GM23248 (cell line): Measurements from ENCODE around the gene PNKP. TPM values are rescaled to one million over a fixed set of nuclear protein-coding genes. Genes with fewer than 3 reads are reported as not detected.

Source experiments
- DNase-seq: peaks from one replicate; pipeline ENCODE4 v3.0.0-alpha.2; 2015
- H2AFZ ChIP-seq: fragments of 200-600 bp; sonication (generic); 2 replicates; pipeline ENCODE4 v1.6.1; 2016; ENCODE audit warnings: antibody characterized with exemption
- H3F3A ChIP-seq: fragments of 200-600 bp; sonication (generic); 2 replicates; pipeline ENCODE4 v1.6.1; 2016; ENCODE audit warnings: mild to moderate bottlenecking, antibody characterized with exemption, mixed run types; ENCODE audit not compliant: insufficient read depth
- H3K27ac ChIP-seq: fragments of 200-600 bp; sonication (generic); 2 replicates; pipeline ENCODE4 v1.5.1; 2016; ENCODE audit warnings: mild to moderate bottlenecking
- H3K27me3 ChIP-seq: fragments of 200-600 bp; sonication (generic); replicated peaks from 2 replicates; pipeline ENCODE4 v1.6.1; 2016; ENCODE audit warnings: mild to moderate bottlenecking; ENCODE audit not compliant: insufficient read depth
- H3K36me3 ChIP-seq: fragments of 200-600 bp; sonication (generic); 2 replicates; pipeline ENCODE4 v1.6.1; 2016; ENCODE audit warnings: low read depth, mild to moderate bottlenecking
- H3K4me1 ChIP-seq: fragments of 200-600 bp; sonication (generic); 2 replicates; pipeline ENCODE4 v1.6.1; 2016; ENCODE audit warnings: mild to moderate bottlenecking; ENCODE audit not compliant: insufficient read depth
- H3K4me2 ChIP-seq: fragments of 200-600 bp; sonication (generic); one replicate; pipeline ENCODE4 v1.6.1; 2016; ENCODE audit warnings: mild to moderate bottlenecking; ENCODE audit not compliant: unreplicated experiment
- H3K4me3 ChIP-seq: fragments of 200-600 bp; sonication (generic); 2 replicates; pipeline ENCODE4 v1.5.1; 2016; ENCODE audit warnings: mild to moderate bottlenecking
- H3K79me2 ChIP-seq: fragments of 200-600 bp; sonication (generic); 2 replicates; pipeline ENCODE4 v1.6.1; 2016; ENCODE audit warnings: mild to moderate bottlenecking; ENCODE audit not compliant: insufficient read depth
- H3K9ac ChIP-seq: fragments of 200-600 bp; sonication (generic); 2 replicates; pipeline ENCODE4 v1.6.1; 2016; ENCODE audit warnings: mild to moderate bottlenecking
- H3K9me2 ChIP-seq: fragments of 200-600 bp; sonication (generic); 2 replicates; pipeline ENCODE4 v1.6.1; 2016; ENCODE audit warnings: mixed run types, mild to moderate bottlenecking, moderate library complexity; ENCODE audit not compliant: insufficient read depth
- H3K9me3 ChIP-seq: fragments of 200-600 bp; sonication (generic); one replicate; pipeline ENCODE4 v1.6.1; 2017; ENCODE audit warnings: low read depth
- H4K20me1 ChIP-seq: fragments of 200-600 bp; sonication (generic); 2 replicates; pipeline ENCODE4 v1.6.0; 2016; ENCODE audit not compliant: insufficient read depth
- EZH2 ChIP-seq: fragments of 200-600 bp; sonication (generic); IDR thresholded peaks from 2 replicates; pipeline ENCODE4 v1.6.1; 2018; ENCODE audit warnings: antibody characterized with exemption, mild to moderate bottlenecking; ENCODE audit not compliant: insufficient read depth, poor library complexity, severe bottlenecking
- EZH2phosphoT487 ChIP-seq: fragments of 200-600 bp; sonication (generic); IDR thresholded peaks from 2 replicates; pipeline ENCODE4 v1.6.1; 2018; ENCODE audit warnings: antibody characterized with exemption, moderate library complexity, mild to moderate bottlenecking, low read depth; ENCODE audit not compliant: insufficient read depth
- WGBS, 2 experiments: methylation state at CpG; one replicate each; pipeline ENCODE4 v1.1.6; 2015 to 2017; ENCODE audit warnings: low lambda C conversion rate in 2 of 2, low coverage in 1 of 2; ENCODE audit errors: missing lambda C conversion rate in 2 of 2; 5-methylcytosine and 5-hydroxymethylcytosine counted together
- in situ Hi-C: fragments of 300-500 bp; cut with MboI; formaldehyde crosslinking; loops from 2 replicates; pipeline ENCODE4 v1.15.0; 2020
- polyA plus RNA-seq: library from polyadenylated mRNA; unstranded; fragments of >200 nt; fragmentation: Nextera tagmentation; extraction: Ambion mirVana; gene quantifications from 2 replicates; pipeline ENCODE4 v1.2.1, GENCODE V29; 2016
- total RNA-seq: library from RNA; depleted of rRNA; stranded (reverse); fragments of >200 nt; shearing (Covaris generic); gene quantifications from 2 replicates; pipeline ENCODE4 v1.2.3, GENCODE V29; 2014

Gene PNKP
- total and polyA plus RNA-seq, 2 experiments from 2014 or later = 31.5 to 42.2 TPM

DNA sequence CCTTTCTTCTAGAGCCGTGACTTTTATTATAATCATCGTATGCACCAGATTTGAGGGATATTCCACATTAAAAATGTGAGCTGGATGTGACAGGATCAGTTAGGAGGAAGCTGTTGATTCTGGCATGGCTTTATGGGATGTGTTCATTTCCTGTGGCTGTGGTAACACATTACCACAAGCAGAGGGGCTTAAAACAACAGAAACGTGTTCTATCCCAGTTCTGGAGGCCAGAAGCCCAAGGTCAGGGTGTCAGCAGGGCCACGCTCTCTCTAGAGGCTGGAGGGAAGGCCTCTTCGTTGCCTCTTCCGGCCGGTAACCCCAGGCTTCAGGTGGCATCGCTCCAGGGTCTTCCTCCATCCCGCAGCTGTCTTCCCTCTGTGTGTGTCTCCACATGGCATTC lies 34.8 kb downstream of the PNKP start:
- no peak overlapping the region for H3K27ac ChIP-seq
- no peak overlapping the region for H2AFZ ChIP-seq
- H3K4me2 ChIP-seq = no peak overlapping the region
- 68 to 71% methylated on average over 9 of the region's 9 CpGs for WGBS, 2 experiments
- no peak overlapping the region for H3K9ac ChIP-seq
- TF ChIP-seq EZH2phosphoT487 = no peak
- TF ChIP-seq EZH2 = no peak
- H3K36me3 ChIP-seq = no peaks in the 10 kb centered on the region; the same call in 1 of the 2 replicates
- in situ Hi-C loops = no loop called here
- H3K27me3 ChIP-seq = no peaks in the 10 kb centered on the region
- DNase-seq = no peak
- no peak overlapping the region for H3K4me3 ChIP-seq
- H3K4me1 ChIP-seq = no peaks in the 10 kb centered on the region
- H3K79me2 ChIP-seq = no peaks in the 10 kb centered on the region
- H3F3A ChIP-seq = no peaks in the 10 kb centered on the region
- H3K9me3 ChIP-seq = no peaks in the 10 kb centered on the region
- no peaks in the 10 kb centered on the region for H4K20me1 ChIP-seq
- no peaks in the 10 kb centered on the region for H3K9me2 ChIP-seq

DNA sequence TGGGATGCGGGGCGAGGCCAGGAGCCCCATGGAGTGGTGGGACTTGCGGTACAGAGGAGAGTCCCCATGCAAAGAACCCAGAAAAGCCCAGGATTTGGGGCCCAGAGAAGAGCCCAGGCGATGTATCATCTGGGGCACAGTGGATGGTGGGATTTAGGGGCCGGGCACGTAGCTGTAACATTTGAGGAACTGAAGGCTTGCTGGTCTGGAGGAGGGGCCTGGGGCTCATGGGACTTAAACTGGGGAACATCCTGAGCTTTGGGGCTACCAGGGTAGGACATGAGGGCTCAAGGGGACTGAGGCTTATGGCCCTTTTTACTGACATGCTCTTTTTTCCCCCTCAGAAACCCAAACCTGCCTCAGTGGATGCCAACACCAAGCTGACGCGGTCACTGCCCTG lies 35.8 kb downstream of the PNKP start:
- Histone ChIP-seq H3K9ac (no peak overlapping the region), H3K4me1 (no peaks in the 10 kb centered on the region), H3K4me3 (no peak overlapping the region), H3K9me3 (no peaks in the 10 kb centered on the region), H3K9me2 (no peaks in the 10 kb centered on the region), H3K79me2 (no peaks in the 10 kb centered on the region), H4K20me1 (no peaks in the 10 kb centered on the region), H3K27ac (no peak overlapping the region), H3K4me2 (no peak overlapping the region), H3F3A (no peaks in the 10 kb centered on the region), H3K36me3 (no peaks in the 10 kb centered on the region; the same call in 1 of the 2 replicates), H3K27me3 (no peaks in the 10 kb centered on the region), H2AFZ (no peak overlapping the region)
- no peak for DNase-seq
- no peak for TF ChIP-seq EZH2phosphoT487
- in situ Hi-C loops = no loop called here
- WGBS, 2 experiments = 94 to 96% methylated on average over 8 of the region's 8 CpGs

DNA sequence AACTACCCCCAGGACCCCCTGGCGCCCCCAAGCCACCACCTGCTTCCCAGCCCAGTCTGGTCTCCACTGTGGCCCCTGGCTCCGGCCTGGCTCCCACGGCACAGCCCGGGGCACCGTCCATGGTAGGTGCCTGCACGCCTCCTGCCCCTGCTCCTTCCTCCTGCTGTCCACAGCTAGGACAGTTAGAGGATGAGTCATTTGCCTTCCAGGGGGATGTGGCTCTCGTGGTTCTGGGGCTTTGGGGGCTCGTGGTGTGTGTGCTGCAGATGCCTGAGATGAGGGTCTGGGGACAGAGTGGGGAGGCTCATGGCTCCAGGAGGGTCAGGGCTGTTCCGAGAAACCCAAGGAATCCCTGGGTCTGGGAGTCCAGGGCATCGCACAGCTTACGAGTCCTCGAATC lies 36.6 kb downstream of the PNKP start:
- peaks cover 6% of the 10 kb centered on the region; the same call in 1 of the 2 replicates for H3K79me2 ChIP-seq
- no peaks in the 10 kb centered on the region for H3F3A ChIP-seq
- no peaks in the 10 kb centered on the region for H4K20me1 ChIP-seq
- H3K4me2 ChIP-seq = no peak overlapping the region
- WGBS, 2 experiments = 96 to 97% methylated on average over 9 to 12 of the region's 12 CpGs
- in situ Hi-C loops = no loop called here
- TF ChIP-seq EZH2 (no peak), EZH2phosphoT487 (no peak)
- no peaks in the 10 kb centered on the region for H3K4me1 ChIP-seq
- no peak overlapping the region for H3K27ac ChIP-seq
- no peaks in the 10 kb centered on the region for H3K9me2 ChIP-seq
- no peaks in the 10 kb centered on the region for H3K9me3 ChIP-seq
- H3K9ac ChIP-seq = no peak overlapping the region
- no peak for DNase-seq
- no peak overlapping the region for H2AFZ ChIP-seq
- H3K4me3 ChIP-seq = no peak overlapping the region
- H3K27me3 ChIP-seq = no peaks in the 10 kb centered on the region
- H3K36me3 ChIP-seq = no peaks in the 10 kb centered on the region; the same call in 1 of the 2 replicates

DNA sequence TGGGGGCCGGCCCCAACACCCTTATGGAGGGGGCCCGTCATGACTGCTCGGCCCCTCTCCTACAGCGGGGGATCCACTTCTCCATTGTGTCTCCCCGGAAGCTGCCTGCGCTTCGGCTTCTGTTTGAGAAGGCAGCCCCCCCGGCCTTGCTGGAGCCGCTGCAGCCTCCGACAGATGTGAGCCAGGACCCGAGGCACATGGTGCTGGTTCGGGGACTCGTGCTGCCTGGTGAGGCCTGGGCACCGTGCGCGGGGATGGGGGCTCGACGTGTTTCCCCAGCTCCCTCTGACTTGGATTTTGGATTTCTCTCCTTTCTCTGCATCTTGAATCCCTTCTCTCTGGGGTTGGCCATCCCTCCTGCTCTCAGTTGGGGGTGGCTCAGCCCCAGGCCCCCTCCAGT lies 37.7 kb downstream of the PNKP start:
- DNase-seq = no peak
- Histone ChIP-seq H3K4me3 (no peak overlapping the region), H3K9me2 (no peaks in the 10 kb centered on the region), H3K36me3 (no peaks in the 10 kb centered on the region; the same call in 1 of the 2 replicates), H4K20me1 (no peaks in the 10 kb centered on the region), H3K27me3 (no peaks in the 10 kb centered on the region), H2AFZ (no peak overlapping the region), H3K4me2 (no peak overlapping the region), H3K4me1 (no peaks in the 10 kb centered on the region), H3F3A (no peaks in the 10 kb centered on the region), H3K9me3 (no peaks in the 10 kb centered on the region), H3K79me2 (peaks cover 16% of the 10 kb centered on the region), H3K27ac (no peak overlapping the region), H3K9ac (no peak overlapping the region)
- 95 to 96% methylated on average over 14 to 18 of the region's 18 CpGs for WGBS, 2 experiments
- in situ Hi-C loops = no loop called here
- TF ChIP-seq EZH2 (no peak), EZH2phosphoT487 (no peak)

DNA sequence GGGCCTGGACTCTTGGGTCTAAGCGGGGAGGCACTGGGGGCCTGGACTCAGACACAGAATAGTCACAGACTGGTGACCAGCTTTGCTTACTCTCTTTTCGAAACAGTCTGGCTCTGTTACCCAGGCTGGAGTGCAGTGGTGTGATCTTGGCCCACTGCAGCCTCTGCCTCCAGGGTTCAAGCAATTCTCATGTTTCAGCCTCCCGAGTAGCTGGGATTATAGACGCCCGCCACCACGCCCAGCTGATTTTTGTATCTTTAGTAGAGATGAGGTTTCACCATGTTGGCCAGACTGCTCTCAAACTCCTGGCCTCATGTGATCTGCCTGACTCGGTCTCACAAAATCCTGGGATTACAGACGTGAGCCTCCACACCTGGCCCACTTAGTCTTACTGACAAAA lies 38.2 kb downstream of the PNKP start:
- 83 to 88% methylated on average over 7 to 8 of the region's 8 CpGs for WGBS, 2 experiments
- no peaks in the 10 kb centered on the region; the same call in 1 of the 2 replicates for H3K36me3 ChIP-seq
- H3K27me3 ChIP-seq = no peaks in the 10 kb centered on the region
- H3K4me3 ChIP-seq = no peak overlapping the region
- no peak for TF ChIP-seq EZH2phosphoT487
- no peak for TF ChIP-seq EZH2
- H3K4me1 ChIP-seq = no peaks in the 10 kb centered on the region
- no peaks in the 10 kb centered on the region for H3K9me2 ChIP-seq
- no peaks in the 10 kb centered on the region for H3F3A ChIP-seq
- in situ Hi-C loops = no loop called here
- H3K9ac ChIP-seq = no peak overlapping the region
- no peaks in the 10 kb centered on the region for H4K20me1 ChIP-seq
- H3K79me2 ChIP-seq = peaks cover 22% of the 10 kb centered on the region
- no peak overlapping the region for H3K4me2 ChIP-seq
- H2AFZ ChIP-seq = no peak overlapping the region
- DNase-seq = no peak
- H3K27ac ChIP-seq = no peak overlapping the region
- no peaks in the 10 kb centered on the region for H3K9me3 ChIP-seq
